ENCODE measurements around the gene PKIG.
"Not testable (repeated sequence)": the region's sequence is repeated elsewhere in the genome, so short reads cannot be mapped to it uniquely, and the experiment has no call there.

The PKIG gene

GRCh38 chr20:44572551-44573500 lies 9.6 kb upstream of the PKIG start:
- no peak for DNase-seq

- no peak for DNase-seq
Measured at GRCh38 chr20:44573501-44573869, 8.9 kb upstream of the PKIG start.

DNA sequence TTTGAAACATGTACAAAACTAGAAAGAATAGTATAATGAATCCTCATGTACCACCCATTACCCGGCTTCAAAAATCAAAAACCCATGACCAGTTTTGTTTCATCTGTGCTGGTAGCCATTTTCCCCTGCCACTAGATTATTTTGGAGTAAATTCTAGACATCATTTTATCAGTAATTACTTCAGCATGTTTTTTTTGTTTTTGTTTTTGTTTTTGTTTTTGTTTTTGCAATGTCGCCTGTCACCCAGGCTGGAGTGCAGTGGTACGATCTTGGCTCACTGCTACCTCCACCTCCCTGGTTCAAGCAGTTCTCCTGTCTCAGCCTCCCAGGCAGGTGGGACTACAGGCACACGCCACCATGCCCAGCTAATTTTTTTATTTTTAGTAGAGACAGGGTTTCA lies 8.0 kb upstream of the PKIG start:
- no peak for DNase-seq

- DNase-seq, result no peak
Measured at GRCh38 chr20:44576297-44576696, 6.1 kb upstream of the PKIG start.

GRCh38 chr20:44579313-44580081 lies 2.9 kb upstream of the PKIG start:
- no peak for DNase-seq

GRCh38 chr20:44580581-44581268 lies 1.7 kb upstream of the PKIG start:
- DNase-seq, result no peak

- no peak for DNase-seq
Measured at GRCh38 chr20:44581515-44581914, 864 bp upstream of the PKIG start.

GRCh38 chr20:44583157-44583556 lies 778 bp downstream of the PKIG start:
- no peak for DNase-seq

DNA sequence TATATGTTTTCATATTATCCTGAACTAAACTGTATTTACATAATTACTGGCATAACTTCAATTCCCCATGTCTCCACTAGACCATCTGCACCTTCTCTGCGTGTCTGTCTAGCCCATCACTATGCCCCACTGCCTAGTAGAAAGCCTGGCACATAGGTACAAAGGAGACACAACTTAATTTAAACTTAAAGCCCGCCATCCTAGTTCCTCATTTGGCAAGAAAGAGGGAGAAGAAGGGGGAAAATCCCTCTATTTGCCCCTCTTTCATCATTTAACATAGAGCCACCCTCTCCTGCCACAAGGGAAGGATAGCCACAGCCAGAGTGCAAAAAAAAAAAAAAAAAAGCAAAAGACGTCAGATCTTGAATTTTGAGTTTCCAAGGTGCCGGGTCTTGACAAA lies 1.8 kb downstream of the PKIG start:
- no peak for DNase-seq

DNA sequence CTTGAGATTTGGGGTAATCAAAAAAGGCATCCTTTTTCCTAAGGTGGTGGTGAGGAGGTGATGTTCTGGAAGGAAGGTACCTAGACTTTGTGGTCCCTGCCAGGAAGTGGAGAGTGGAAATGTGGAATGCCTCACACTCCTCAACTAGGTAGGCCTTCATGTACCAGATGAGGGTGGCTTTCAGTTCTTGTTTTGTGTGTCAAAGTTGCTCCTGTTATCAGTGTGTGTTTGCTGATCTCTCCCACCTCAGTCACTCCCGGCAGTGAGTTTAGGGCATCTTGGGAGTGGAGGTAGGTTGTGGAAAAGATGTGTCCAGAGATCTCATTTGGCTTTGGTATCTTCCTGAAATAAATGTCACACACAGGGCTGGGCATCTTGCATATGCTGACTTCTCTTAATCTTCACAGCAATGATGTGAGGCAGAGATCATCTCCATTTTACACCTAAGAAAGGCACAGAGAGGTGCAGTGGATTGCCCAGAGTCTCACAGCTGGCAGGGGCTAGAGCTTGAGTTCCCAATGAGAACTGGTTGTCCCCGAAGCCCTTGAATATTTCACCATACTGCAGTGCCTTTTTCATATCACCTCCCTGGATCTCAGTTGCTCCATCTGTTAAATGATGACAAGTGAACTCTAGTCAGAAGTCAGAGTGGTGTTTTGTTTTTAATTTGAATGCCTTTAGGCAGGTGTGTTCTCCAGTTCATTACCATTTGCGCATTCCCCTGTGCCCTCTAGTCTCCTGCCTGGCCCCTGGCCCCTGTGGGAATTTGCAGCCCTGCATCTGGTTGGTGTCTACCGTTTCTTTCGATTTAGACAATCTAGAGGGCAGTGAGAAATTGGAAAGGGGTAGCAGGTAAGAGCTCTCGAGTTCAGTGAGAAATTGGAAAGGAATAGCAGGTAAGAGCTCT lies 2.9 kb downstream of the PKIG start:
- DNase-seq, result no peak

GRCh38 chr20:44586289-44586911 lies 4.0 kb downstream of the PKIG start:
- no peak for DNase-seq

DNA sequence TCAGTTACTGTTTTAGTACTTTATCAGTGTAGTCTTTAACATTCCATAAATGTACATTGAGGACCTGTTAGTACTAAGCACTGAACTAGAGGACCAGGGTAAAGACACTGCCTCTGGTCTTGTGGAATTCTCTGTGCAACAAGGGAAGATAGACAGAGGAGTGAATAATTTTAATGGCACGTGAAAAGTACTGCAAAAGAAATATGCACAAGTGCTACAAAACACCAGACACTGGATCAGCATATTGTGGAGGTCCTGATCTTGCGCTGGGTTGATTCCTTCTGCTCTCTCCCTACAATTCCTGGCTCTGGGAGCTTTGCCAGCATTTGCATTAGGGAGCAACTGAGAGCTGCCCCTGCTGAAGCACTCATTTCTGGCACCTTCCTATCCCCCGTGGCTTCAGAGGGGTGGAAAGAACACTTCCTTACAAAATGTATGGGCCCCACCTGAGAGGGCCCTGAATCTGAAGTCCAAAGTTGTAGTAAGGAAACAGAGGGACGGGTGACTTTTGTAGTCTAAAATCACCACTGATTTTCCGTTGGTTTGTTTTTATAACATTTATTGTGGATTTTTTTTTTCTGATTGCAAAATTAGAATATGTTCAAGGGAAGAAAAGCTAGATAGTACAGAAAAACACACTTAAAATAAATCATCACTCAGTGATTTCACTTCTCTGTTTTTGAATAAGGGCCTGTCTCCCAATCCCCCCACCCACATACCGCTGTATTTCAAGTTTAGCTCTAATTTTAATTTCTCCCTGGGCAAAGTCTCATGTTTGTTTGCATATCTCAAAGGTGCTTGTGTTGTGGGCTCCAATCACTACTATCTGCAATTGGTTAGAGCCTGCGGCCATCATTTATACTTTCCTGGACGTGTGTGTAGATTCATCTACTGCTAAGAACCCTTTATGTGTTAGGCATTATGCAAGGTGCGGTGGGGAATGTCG lies 4.9 kb downstream of the PKIG start:
- no peak for DNase-seq

DNA sequence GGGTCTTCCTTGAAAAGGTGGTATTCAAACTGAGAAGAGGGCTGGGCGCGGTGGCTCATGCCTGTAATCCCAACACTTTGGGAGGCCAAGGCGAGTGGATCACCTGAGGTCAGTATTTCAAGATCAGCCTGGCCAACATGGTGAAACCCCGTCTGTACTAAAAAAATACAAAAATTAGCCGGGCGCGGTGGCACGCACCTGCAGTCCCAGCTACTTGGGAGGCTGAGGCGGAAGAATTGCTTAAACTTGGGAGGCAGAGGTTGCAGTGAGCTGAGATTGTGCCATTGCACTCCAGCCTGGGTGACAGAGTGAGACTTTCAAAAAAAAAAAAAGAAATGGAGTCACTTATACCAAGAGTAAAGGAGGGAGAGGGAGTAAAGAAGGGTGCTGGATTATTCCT lies 5.9 kb downstream of the PKIG start:
- not testable (repeated sequence) for DNase-seq

DNA sequence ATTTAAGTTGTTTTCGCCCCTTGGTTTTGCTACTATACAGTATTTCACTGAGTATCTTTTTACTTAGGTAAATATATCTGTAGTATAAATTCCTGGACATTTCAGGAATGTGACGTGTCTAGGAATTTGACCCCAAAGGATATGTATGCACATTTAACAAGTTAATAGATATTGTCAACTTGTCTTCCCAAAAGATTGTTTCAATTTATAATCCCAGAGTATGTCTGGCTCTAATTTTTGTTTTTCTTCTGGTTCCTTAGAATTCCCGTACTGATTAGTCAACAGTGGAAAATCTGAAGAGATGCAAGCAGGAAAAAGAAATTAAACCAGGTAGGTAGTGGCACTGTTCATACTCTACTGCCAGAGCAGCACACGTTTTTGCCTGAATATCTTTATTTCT lies 7.2 kb downstream of the PKIG start:
- DNase-seq, result no peak

GRCh38 chr20:44590980-44591778 lies 8.8 kb downstream of the PKIG start:
- DNase-seq, result no peak

GRCh38 chr20:44592366-44592765 lies 10.0 kb downstream of the PKIG start:
- DNase-seq, result no peak

DNA sequence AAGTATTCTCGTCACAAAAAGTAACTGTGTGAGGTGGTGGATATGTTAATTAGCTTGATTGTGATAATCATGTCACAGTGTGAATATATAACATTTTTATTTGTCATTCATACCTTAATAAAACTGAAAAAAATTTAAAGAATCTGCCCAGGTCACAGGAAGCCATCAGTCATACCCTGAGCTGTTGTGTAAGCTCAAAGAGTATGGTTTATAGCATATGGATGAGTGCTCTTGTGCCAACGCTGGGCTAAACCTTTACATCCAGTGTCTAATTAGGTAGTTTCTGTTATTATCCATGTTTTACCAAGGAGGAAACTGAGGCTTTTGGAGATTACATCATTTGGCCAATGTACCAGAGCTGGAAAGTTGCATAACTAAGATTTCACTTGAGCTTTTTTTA lies 11.4 kb downstream of the PKIG start:
- DNase-seq, result no peak

- DNase-seq, result no peak
Measured at GRCh38 chr20:44594730-44595129, 12.4 kb downstream of the PKIG start.

- DNase-seq, result no peak
Measured at GRCh38 chr20:44596010-44596409, 13.6 kb downstream of the PKIG start.

DNA sequence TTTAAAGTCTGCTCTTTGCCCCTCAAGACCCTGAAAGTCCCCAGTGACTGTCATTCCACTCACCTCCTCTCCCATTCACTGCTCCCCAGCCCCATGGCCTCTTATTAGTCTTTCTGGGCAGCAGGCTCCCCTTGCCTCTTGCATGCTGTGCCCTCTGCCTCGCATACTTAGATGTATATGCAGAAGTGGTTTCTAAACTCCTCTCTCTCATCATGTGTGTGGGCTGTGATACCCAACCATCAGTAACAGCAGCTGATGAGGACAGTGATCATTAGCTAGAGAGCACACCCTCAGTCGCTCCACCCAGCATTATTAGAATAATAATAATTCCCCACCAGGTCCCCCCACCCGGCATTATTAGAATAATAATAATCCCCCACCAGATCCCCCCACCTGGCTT lies 14.5 kb downstream of the PKIG start:
- no peak for DNase-seq

Data from right forelimb (tissue), 1 donor.